ENCODE measurements around the gene C1orf116.

Gene C1orf116

DNA sequence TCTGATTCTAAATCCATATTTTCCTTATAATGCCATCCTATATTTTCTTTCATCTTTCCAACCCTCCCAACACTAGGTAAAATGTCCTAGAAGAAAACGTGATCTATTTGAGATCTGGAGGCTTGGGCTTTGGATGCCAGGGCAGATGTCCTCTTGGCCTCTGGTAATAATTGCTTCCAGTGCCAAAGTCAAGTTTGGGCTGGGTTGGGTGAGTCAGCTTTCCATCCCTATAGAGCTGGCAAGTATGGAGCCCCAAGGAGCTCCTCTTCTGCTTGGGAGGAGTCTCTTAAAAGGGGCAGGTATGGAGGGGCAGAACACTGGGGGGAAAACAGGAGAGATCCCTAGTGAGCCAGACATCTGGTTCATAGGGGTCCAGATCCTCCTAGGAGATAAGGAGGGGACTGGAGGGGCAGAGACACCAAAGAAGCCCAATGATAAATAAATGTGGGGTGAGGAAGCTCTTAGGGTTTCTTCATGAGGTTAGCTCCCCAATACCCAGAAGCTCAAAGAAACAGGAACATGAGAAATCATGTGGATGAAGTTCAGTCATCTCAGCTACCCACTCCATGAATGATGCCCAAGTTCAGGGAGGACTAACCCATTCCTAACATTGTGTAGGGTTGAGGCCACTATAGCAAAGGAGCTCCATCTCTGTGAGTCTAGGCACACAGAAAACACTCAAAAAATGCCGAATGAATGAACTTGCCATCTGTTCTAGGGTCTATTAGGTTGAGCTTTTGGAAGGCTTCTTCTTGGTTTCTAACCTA lies 3.5 kb downstream of the C1orf116 start:
- ChIA-PET CTCF (interaction anchor here (0.6 kb wide), 1 partner anchor 10 kb away, joined by 4 read pairs; no protein-coding TSS in a partner anchor), POLR2A (ENCODE audit: low non-redundant PET) (interaction anchor here (0.7 kb wide), 1 partner anchor 51 kb away, joined by 3 read pairs; no protein-coding TSS in a partner anchor)
- H3K27ac ChIP-seq = peak overlapping the region; percentile 85
- no peak for TF ChIP-seq CTCF (conservative IDR thresholded peaks at IDR 0.05; ENCODE audit: low read depth)
- peak; percentile 58 for DNase-seq (ENCODE audit: low spot score)

DNA sequence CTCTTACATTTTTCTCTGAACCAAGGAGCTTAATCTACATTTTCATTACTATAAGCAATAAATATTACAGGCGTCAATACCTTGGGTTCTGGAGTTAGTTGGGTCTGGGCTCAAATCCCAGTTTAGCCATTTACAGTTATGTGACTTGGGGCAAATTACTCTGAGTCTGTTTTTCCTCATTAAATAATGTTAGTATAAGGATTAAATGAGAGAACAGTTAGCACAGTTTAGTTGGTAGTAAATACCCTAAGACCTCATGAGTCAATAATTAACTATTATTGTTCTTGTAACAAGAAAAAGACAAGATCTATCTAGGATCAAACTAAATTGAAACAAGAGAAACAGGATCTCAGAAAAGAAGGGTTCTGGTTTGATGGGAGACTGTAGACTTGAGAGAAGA lies 4.6 kb downstream of the C1orf116 start:
- TF ChIP-seq CTCF (conservative IDR thresholded peaks at IDR 0.05; ENCODE audit: low read depth) = no peak
- peak overlapping the region; percentile 95 for H3K27ac ChIP-seq
- DNase-seq (ENCODE audit: low spot score) = no peak
- POLR2A ChIA-PET (ENCODE audit: low non-redundant PET) = no interaction called here
- CTCF ChIA-PET = no interaction called here

- H3K27ac ChIP-seq = peak overlapping the region; percentile 95
These were observed 5.3 kb downstream of the C1orf116 start for GRCh38 chr1:207027206-207027777.

DNA sequence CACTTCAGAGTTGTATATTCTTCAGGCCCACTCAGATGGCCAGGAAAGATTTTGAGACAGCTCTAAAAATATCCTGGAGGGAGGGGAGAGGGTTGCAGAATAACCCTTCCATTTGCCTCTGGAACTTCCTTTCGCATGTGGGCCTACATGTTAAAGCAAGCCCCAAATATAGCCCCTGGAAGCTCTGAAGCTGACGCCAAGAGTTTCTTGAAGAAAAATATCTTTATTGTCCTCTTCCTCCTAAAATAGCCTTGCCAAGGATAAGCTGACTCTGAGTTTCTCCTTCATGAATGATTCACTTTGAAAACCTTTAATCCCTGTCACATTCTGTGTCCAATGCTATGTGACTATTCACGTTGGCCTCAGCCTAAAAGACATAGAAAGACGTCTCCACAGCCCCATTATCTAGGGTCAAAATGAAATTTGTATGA lies 6.4 kb downstream of the C1orf116 start:
- CTCF ChIA-PET = no interaction called here
- no peak for DNase-seq (ENCODE audit: low spot score)
- POLR2A ChIA-PET (ENCODE audit: low non-redundant PET) = no interaction called here
- TF ChIP-seq CTCF (conservative IDR thresholded peaks at IDR 0.05; ENCODE audit: low read depth) = no peak
- H3K27ac ChIP-seq = no peak overlapping the region

More at GRCh38 chr1:207027206-207027777, 5.3 kb downstream of the C1orf116 start:
- CTCF ChIA-PET = no interaction called here
- peak; percentile 96 for DNase-seq (ENCODE audit: low spot score)
- no peak for TF ChIP-seq CTCF (conservative IDR thresholded peaks at IDR 0.05; ENCODE audit: low read depth)
- POLR2A ChIA-PET (ENCODE audit: low non-redundant PET) = no interaction called here

GRCh38 chr1:207025146-207025880 lies 7.2 kb downstream of the C1orf116 start:
- peak overlapping the region; percentile 97 for H3K27ac ChIP-seq
- ChIA-PET CTCF (no interaction called here), POLR2A (ENCODE audit: low non-redundant PET) (interaction anchor here (1.2 kb wide), 1 partner anchor 28 kb away, joined by 6 read pairs; the partner anchor contains the start of gene PFKFB2)
- no peak for DNase-seq (ENCODE audit: low spot score)
- TF ChIP-seq CTCF (conservative IDR thresholded peaks at IDR 0.05; ENCODE audit: low read depth) = no peak
